Osteoblast (primary cell): ENCODE measurements around the gene EFCAB8. TPM values are rescaled to one million over a fixed set of nuclear protein-coding genes. Genes with fewer than 3 reads are reported as not detected.

Experiments
- DNase-seq: peaks from one replicate; pipeline ENCODE4 v3.0.0; 2011; ENCODE audit warnings: low spot score, mixed read lengths; ENCODE audit not compliant: insufficient read length; ENCODE audit errors: missing footprints
- H2AFZ ChIP-seq: 2 replicates; pipeline ENCODE4 v1.6.0; 2011; ENCODE audit warnings: mild to moderate bottlenecking, low read length
- H3K27ac ChIP-seq: 2 replicates; pipeline ENCODE4 v1.5.1; 2011; ENCODE audit warnings: mild to moderate bottlenecking, low read depth, low read length, moderate library complexity
- H3K27me3 ChIP-seq: 2 replicates; pipeline ENCODE4 v1.6.0; 2012; ENCODE audit warnings: mild to moderate bottlenecking, control low read depth, inconsistent platforms, low read length, moderate library complexity; ENCODE audit not compliant: insufficient read depth
- H3K36me3 ChIP-seq: 2 replicates; pipeline ENCODE4 v1.5.1; 2011; ENCODE audit warnings: mild to moderate bottlenecking, low read length, control low read depth, moderate library complexity; ENCODE audit not compliant: insufficient read depth
- H3K4me1 ChIP-seq: 2 replicates; pipeline ENCODE4 v1.5.1; 2011; ENCODE audit warnings: mild to moderate bottlenecking, low read length, control low read depth, moderate library complexity; ENCODE audit not compliant: insufficient read depth
- H3K4me2 ChIP-seq: 2 replicates; pipeline ENCODE4 v1.6.0; 2011; ENCODE audit warnings: mild to moderate bottlenecking, low read length; ENCODE audit not compliant: insufficient read depth
- H3K4me3 ChIP-seq: fragments of 200-600 bp; sonication (generic); 3 replicates; pipeline ENCODE4 v1.5.1; 2012; ENCODE audit warnings: mild to moderate bottlenecking, low read length, inconsistent platforms; ENCODE audit not compliant: insufficient read depth
- H3K79me2 ChIP-seq: 2 replicates; pipeline ENCODE4 v1.6.0; 2012; ENCODE audit warnings: mild to moderate bottlenecking, low read length, control low read depth, inconsistent platforms; ENCODE audit not compliant: insufficient read depth
- H3K9me3 ChIP-seq: 2 replicates; pipeline ENCODE4 v1.5.1; 2011; ENCODE audit warnings: low read depth, low read length, control low read depth
- H4K20me1 ChIP-seq: 2 replicates; pipeline ENCODE4 v1.6.0; 2012; ENCODE audit warnings: mild to moderate bottlenecking, low read length, control low read depth; ENCODE audit not compliant: insufficient read depth
- total RNA-seq: library from RNA; depleted of rRNA; stranded (reverse); fragments of >200 nt; gene quantifications from 2 replicates; pipeline ENCODE4 v1.2.3, GENCODE V29; 2012
- TF ChIP-seq, protein P1 (sequence below): IDR thresholded peaks from 2 replicates; pipeline ENCODE4 v1.5.1; 2011; ENCODE audit warnings: mild to moderate bottlenecking, low read depth, low read length, moderate library complexity; ENCODE audit errors: extremely low read depth

EFCAB8 gene
- total RNA-seq, 1 donor = 1.4 TPM

DNA sequence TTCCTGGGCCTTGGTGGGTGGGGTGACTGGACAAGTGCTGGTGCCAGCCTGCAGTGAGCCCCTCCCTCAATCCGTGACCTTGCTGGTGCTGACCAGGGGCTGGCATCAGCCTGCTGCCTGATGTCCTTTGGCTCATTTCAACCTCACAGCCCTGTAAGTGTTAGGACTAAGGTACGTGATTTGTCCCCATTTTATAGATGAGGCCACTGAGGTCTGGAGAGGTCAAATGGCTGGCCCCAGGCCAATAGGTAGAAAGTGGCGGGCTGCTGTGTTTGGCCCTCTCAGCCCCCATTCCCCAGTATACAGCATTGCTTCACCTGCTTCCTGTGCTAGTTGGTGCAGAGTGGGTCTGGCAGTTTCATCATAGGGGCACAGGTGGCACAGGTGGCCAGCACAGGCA is 20.1 kb downstream of the EFCAB8 start:
- Histone ChIP-seq H3K27me3 (no peaks in the 10 kb centered on the region), H3K9me3 (no peaks in the 10 kb centered on the region), H3K27ac (no peak overlapping the region), H3K4me2 (no peak overlapping the region), H3K4me3 (no peak overlapping the region), H3K36me3 (no peaks in the 10 kb centered on the region), H3K4me1 (no peaks in the 10 kb centered on the region), H4K20me1 (no peaks in the 10 kb centered on the region), H2AFZ (no peak overlapping the region), H3K79me2 (no peaks in the 10 kb centered on the region)
- no peak for DNase-seq
- TF ChIP-seq, protein P1, sequence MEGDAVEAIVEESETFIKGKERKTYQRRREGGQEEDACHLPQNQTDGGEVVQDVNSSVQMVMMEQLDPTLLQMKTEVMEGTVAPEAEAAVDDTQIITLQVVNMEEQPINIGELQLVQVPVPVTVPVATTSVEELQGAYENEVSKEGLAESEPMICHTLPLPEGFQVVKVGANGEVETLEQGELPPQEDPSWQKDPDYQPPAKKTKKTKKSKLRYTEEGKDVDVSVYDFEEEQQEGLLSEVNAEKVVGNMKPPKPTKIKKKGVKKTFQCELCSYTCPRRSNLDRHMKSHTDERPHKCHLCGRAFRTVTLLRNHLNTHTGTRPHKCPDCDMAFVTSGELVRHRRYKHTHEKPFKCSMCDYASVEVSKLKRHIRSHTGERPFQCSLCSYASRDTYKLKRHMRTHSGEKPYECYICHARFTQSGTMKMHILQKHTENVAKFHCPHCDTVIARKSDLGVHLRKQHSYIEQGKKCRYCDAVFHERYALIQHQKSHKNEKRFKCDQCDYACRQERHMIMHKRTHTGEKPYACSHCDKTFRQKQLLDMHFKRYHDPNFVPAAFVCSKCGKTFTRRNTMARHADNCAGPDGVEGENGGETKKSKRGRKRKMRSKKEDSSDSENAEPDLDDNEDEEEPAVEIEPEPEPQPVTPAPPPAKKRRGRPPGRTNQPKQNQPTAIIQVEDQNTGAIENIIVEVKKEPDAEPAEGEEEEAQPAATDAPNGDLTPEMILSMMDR = no peak

DNA sequence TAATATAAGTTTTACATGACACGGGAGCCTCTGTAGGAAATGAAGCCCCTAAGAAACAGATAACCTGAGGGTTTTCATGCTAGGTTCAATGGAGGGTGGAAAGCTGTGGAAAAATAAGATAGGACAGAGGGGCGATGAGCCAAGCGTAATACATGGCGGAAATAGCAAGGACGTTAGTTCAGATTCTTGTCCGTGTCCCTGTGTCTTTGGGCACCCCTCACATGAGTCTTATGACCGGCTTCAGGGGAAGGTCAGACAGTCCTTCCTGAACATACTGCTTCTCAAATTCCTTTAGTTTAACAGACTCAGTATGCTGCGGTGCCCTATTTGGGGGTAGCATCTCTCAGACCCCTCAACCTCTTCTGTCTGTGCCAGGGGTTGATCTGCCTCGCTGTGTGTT is 20.8 kb downstream of the EFCAB8 start:
- H3K36me3 ChIP-seq = no peaks in the 10 kb centered on the region
- no peaks in the 10 kb centered on the region for H3K9me3 ChIP-seq
- no peak overlapping the region for H2AFZ ChIP-seq
- no peak for DNase-seq
- H3K4me3 ChIP-seq = no peak overlapping the region
- H3K4me1 ChIP-seq = no peaks in the 10 kb centered on the region
- no peaks in the 10 kb centered on the region for H4K20me1 ChIP-seq
- no peak overlapping the region for H3K27ac ChIP-seq
- no peaks in the 10 kb centered on the region for H3K27me3 ChIP-seq
- H3K4me2 ChIP-seq = no peak overlapping the region
- TF ChIP-seq, protein P1 = no peak
- H3K79me2 ChIP-seq = no peaks in the 10 kb centered on the region

DNA sequence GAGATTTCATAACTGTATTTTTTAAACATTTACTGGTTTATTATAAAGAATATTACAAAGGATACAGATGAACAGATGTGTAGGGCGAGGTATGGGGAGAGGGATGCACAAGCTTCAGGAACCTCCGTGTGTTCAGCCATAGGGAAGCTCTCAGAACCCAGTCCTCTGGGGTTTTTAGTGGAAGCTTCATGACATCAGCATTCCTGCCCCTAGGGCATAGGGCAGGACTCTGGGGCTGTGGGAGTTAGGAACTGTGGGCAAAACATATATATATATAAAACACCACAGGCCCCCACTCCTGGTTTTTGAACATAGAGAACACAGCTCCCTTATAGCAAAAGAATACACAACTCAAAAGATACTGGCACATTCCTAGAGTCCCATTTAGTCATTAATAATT is 21.9 kb downstream of the EFCAB8 start:
- no peaks in the 10 kb centered on the region for H4K20me1 ChIP-seq
- no peak overlapping the region for H2AFZ ChIP-seq

DNA sequence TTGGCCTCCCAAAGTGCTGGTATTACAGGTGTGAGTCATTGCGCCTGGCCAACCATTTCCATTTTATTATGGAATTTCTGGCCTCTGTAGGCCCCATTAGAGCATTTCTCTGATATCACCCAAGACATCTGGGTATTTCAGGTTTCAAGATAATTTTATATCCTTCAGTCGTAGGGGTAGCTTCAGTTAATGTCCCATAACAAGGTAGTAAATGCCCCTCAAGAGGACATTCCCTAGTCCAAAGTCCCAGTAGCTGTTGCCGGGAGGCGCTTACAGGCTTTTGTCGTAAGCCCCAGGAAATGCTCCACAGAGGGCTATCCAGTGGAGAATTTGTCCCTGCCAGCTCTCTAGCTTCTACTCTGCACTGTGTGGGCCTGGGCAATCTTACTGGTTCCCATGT is 24.4 kb downstream of the EFCAB8 start:
- Histone ChIP-seq H3K9me3 (no peaks in the 10 kb centered on the region), H4K20me1 (no peaks in the 10 kb centered on the region), H3K79me2 (no peaks in the 10 kb centered on the region), H3K27ac (no peak overlapping the region), H3K4me3 (no peak overlapping the region), H3K36me3 (no peaks in the 10 kb centered on the region), H3K4me1 (no peaks in the 10 kb centered on the region), H2AFZ (no peak overlapping the region), H3K27me3 (no peaks in the 10 kb centered on the region), H3K4me2 (no peak overlapping the region)
- TF ChIP-seq, protein P1 = no peak
- no peak for DNase-seq

More for the DNA sequence above, 21.9 kb downstream of the EFCAB8 start:
- Histone ChIP-seq H3K27ac (no peak overlapping the region), H3K79me2 (no peaks in the 10 kb centered on the region), H3K4me3 (no peak overlapping the region), H3K9me3 (no peaks in the 10 kb centered on the region), H3K27me3 (no peaks in the 10 kb centered on the region), H3K36me3 (no peaks in the 10 kb centered on the region), H3K4me2 (no peak overlapping the region), H3K4me1 (no peaks in the 10 kb centered on the region)
- DNase-seq = no peak
- TF ChIP-seq, protein P1 = no peak
